SH-SY5Y (cell line): ENCODE measurements around the gene GADD45B.

Source experiments
- GATA2 ChIP-seq: IDR thresholded peaks from 2 replicates; pipeline ENCODE4 v1.6.1; 2011; ENCODE audit warnings: mild to moderate bottlenecking, low read depth, low read length
- GATA3 ChIP-seq: IDR thresholded peaks from 2 replicates; pipeline ENCODE4 v1.6.1; 2011; ENCODE audit warnings: low read depth, mild to moderate bottlenecking, low read length, moderate library complexity

DNA sequence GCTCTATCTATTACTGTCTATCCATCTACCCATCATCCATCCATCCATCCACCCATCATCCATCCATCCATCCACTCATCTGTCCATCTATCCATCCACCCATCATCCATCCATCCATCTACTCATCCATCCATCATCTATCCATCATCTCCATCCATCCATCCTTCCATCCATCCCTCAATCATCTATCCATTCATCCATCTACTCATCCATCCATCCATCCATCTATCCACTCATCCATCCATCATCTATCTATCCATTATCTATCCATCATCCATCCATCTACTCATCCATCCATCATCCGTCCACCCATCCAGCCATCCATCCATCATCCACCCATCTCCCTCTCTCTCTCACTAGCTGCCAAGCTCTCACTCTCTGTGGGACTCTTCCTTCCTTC, 35.4 kb upstream of the GADD45B start:
- TF ChIP-seq GATA2 (no peak), GATA3 (no peak)
